GM11168 (cell line): ENCODE data around the gene HERC5.
"Not testable (repeated sequence)": the region's sequence is repeated elsewhere in the genome, so short reads cannot be mapped to it uniquely, and the experiment has no call there.

Source experiments
- in situ Hi-C: fragments of 300-500 bp; cut with MboI; formaldehyde crosslinking; loops from one replicate; pipeline ENCODE4 v1.12.0; 2022; ENCODE audit warnings: low sequenced_read_pairs; ENCODE audit not compliant: unreplicated experiment

HERC5 gene

GRCh38 chr4:88447371-88448095, 9.4 kb upstream of the HERC5 start:
- in situ Hi-C loops = no loop called here

- in situ Hi-C loops = not testable (repeated sequence)
Measured at GRCh38 chr4:88448211-88448765, 8.6 kb upstream of the HERC5 start.

GRCh38 chr4:88448889-88449288, 8.0 kb upstream of the HERC5 start:
- in situ Hi-C loops = no loop called here

DNA sequence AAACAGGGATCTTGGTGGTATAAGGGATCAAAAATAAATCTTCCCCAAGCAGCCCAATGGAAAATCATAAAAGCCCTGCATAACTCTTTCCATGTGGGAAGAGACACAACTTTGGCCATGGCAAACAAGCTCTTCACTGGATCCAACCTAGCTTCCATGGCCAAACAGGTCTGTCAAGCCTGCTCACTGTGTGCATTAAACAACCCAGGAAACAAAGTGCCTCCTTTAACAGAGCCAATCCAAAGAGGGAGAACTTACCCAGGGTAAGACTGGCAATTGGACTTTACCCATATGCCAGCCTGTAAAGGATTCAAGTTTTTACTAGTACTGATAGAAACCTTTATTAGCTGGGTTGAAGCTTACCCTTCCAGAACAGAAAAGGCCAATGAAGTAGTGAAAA, 7.6 kb upstream of the HERC5 start:
- in situ Hi-C loops = no loop called here

DNA sequence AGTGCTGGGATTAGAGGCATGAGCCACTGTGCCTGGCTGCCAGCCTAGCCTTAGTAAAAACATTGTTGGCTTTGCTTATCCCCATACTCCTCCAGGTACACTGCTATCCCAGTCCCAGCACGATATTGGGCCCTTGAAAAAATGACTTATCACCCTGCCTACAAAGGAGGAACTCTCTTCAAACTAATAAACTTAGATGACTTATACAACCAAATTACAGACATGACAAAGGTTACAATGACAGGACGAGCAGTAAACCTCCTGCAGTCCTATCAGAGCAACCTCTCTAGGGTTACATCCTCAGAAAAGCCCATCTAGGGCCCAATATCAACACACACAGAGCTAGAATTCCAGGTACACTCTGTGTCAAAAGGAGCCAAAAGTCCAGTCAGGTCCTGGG, 5.7 kb upstream of the HERC5 start:
- in situ Hi-C loops = no loop called here

DNA sequence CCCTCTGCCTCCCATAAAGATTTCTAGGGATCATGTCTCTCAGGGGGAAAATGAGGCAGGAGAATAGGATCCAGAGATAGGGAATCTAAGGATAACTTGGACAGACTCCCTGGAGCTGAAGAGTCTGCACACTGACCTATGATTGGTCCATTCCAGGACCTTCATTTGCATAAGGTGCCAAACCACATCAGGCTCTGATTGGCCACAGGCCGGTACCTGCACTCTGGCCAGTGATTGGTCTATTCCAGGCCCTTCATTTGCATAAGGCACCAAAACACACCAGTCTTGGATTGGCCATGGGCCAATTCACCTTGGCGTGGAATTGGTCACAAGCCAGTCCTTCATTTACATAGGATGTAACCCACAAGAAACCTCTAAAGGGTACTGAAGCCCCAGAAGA, 4.0 kb upstream of the HERC5 start:
- in situ Hi-C loops = no loop called here

DNA sequence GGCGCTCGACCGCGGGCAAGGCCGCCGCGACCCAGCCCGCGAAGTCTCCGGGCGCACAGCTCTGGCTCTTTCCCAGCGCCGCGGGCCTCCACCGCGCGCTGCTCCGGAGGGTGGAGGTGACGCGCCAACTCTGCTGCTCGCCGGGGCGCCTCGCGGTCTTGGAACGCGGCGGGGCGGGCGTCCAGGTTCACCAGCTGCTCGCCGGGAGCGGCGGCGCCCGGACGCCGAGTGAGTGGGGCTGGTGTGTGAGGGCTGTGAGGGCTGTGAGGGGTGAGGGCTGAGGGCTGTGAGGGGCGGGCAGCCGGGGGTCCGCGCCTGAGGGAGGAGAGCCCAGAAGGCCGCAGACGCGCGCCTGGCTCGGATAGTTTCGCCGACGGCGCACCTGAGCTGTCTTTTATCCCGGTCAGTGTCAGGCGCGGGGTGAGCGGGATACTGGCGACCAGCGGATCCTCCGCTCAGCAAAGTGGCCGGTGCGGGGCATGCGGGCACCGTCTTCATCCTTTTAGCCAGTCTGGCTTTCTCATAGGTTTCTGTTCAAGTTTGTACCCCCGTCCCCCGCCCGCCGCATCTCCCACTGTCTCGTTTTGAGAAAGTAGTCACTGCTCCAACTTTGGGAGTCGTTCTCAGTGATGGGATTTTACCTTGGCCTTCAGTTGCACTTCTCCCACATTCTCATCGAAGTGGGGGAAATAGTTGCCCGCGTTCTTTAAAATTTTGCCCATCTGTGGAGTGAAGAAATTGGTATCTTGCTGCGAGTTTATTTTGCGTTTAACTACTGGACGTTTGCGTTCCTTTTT, 586 bp downstream of the HERC5 start:
- in situ Hi-C loops = no loop called here

- in situ Hi-C loops = no loop called here
Measured at GRCh38 chr4:88458104-88458740, 1.3 kb downstream of the HERC5 start.

DNA sequence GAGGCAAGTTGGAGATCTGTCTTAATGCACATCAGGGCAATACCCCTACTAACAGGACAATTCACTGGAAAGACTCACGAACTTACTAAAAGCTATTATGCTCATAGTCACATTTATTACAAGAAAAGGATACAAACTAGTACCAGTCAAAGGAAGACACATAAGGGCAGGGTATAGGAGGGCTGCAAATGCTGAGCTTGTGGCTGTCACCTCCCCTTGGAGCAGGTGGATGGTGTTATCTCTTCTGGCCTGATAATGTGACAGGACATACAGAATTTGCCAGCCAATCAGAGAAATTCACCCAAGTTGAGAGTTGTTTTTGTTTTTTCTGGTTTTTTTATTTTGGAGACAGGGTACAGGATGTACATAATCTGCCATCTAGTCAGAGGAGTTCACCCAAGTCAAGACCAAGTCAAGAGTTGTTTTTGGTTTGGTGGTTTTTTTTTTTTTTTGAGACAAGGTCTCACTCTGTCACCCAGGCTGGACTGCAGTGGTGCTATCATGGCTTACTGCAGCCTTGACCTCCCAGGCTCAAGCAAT, 8.8 kb downstream of the HERC5 start:
- in situ Hi-C loops = no loop called here

DNA sequence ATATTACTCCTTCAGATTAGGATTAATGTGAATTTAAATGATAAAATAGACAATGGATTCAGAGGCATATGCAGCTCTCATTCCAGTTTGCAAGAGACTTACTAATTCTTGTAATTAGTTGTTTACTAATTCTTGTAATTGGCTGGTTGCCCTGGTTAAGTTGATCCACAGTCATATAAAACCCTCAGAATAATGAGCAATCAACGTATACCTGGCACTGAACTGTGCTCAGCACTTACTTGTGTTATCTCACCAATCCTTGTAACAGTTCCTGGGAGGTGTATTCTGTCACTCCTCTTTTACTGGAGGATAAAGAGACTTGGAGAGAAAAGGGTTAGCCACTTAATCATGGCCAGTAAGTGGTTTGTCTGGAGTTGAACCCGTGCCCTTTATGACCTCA, 10.5 kb downstream of the HERC5 start:
- in situ Hi-C loops = no loop called here

GRCh38 chr4:88477229-88477860, 20.4 kb downstream of the HERC5 start:
- in situ Hi-C loops = no loop called here

DNA sequence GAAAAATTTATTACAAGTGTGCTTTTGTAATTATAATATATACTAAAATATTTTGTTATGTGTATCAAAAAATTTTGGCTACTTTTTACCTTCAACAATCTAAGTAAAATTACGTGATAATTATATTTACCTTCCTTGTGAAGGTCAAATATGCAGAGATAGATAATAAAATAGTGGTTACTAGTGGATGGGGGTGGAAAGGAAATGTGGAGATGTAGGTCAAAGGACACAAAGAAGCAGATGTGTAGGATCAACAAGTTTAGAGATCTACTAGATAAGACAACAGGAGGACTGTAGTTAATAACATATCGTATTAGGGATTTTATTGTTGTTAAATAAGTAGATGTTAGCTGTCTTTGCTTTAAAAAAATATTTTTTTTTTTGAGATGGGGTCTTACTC, 21.3 kb downstream of the HERC5 start:
- in situ Hi-C loops = no loop called here

DNA sequence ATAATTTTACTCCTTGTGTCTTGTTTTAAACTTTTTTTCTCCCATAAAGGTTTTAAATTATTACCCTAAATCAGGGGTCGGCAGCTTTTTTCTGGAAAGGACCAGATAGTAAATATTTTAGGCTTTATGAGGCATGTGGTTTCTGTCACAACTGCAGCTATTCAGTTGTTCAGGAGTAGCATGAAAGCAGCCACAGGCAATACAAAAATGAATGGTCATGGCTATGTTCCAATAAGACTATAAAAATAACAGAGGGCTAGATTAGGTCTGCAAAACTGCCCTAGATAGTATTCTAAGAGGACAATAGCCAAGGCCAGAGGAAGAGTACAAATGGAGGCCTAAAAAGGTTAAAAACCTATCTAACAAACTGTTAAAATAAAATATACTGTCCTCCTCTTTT, 24.6 kb downstream of the HERC5 start:
- in situ Hi-C loops = no loop called here

DNA sequence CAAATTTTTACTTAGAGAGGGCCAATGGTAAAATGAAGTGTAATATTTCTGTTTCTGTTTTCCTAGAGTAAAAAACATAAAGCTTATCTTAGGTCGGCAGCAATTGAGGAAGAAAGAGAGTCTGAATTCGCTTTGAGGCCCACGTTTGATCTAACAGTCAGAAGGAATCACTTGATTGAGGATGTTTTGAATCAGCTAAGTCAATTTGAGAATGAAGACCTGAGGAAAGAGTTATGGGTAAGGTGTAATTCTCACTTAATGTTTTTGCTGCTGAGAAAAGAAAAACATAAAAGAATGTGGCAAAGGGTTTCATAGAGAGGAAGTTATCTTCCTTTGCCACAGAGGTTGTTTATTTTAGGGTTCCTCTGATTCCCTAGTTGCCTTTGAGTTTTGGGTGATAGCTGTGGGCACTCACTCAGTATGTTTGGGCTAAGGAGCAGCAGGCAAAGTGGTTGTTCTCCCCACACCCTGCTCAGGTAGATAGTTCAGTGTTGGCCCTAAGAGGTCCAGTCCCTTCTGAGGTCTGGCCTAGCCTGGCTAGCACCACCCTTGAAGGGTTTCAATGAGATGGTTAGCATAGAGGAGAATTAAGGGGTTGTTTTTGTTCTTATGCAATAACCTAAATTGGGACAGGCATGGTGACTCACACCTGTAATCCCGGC, 32.3 kb downstream of the HERC5 start:
- in situ Hi-C loops = no loop called here

GRCh38 chr4:88497859-88498409, 41.0 kb downstream of the HERC5 start:
- in situ Hi-C loops = no loop called here

- in situ Hi-C loops = loop anchor here (25.0 kb wide), 1 partner anchor 816 kb away; no protein-coding TSS in a partner anchor
Measured at GRCh38 chr4:88503344-88503743, 46.4 kb downstream of the HERC5 start.

DNA sequence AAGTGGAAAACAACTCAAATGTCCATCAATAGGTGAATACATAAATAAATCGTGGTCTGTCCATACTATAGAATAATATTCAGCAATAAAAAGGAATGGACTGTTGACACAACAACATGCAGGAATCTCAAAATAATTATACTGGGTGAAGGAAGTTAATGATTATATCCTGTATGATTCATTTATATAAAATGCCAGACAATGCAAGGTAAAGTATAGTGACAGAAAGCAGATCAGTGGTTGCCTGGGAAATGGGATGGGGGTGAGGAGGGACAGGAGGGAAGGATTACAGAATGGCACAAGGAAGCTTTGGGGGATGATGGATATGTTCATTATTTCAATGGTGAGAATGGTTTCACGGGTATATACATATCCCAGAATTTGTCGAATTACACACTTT, 54.3 kb downstream of the HERC5 start:
- in situ Hi-C loops = loop anchor here (5.0 to 25.0 kb wide), 4 partner anchors 139 to 824 kb away; no protein-coding TSS in a partner anchor

GRCh38 chr4:88514557-88515511, 57.9 kb downstream of the HERC5 start:
- in situ Hi-C loops = loop anchor here (5.0 to 25.0 kb wide), 4 partner anchors 143 to 828 kb away; no protein-coding TSS in a partner anchor
